ENCODE data around the gene TNFRSF1A. TPM values are rescaled to one million over a fixed set of nuclear protein-coding genes. Genes with fewer than 3 reads are reported as not detected.

TNFRSF1A gene
- total and polyA plus RNA-seq, 2 of the 13 experiments (the other 11 are each of a cell fraction or from before 2014, with no cell fraction given) = 41.5 to 61.2 TPM

GRCh38 chr12:6363330-6364043 is 21.6 kb upstream of the TNFRSF1A start (continued):
- no peak for TF ChIP-seq ZBTB44 (CRISPR knock-in tag; IDR thresholded peaks at IDR 0.05)
- no peak for TF ChIP-seq ZBTB20 (CRISPR knock-in tag; IDR thresholded peaks at IDR 0.05; ENCODE audit: borderline replicate concordance, low read depth)
- TF ChIP-seq ZNF619 (CRISPR knock-in tag; IDR thresholded peaks at IDR 0.05) = peak; percentile 67; the same call in 1 of the 2 replicates
- peak; percentile 51; the same call in 1 of the 2 replicates for TF ChIP-seq ZNF383 (CRISPR knock-in tag; IDR thresholded peaks at IDR 0.05; ENCODE audit: borderline replicate concordance)
- TF ChIP-seq ZMAT3 (CRISPR knock-in tag; conservative IDR thresholded peaks at IDR 0.05) = peak; percentile 52; the same call in 1 of the 2 replicates
- no peak for TF ChIP-seq ZNF878 (CRISPR knock-in tag; IDR thresholded peaks at IDR 0.05)
- no peak for TF ChIP-seq ATF1 (CRISPR knock-in tag; IDR thresholded peaks at IDR 0.05)
- 0 out of 2 replicates have a peak, but pooled peaks have one; percentile 28 for TF ChIP-seq KAT7 (CRISPR knock-in tag; IDR thresholded peaks at IDR 0.05; ENCODE audit: borderline replicate concordance)
- TF ChIP-seq ZNF34 (CRISPR knock-in tag; IDR thresholded peaks at IDR 0.05; ENCODE audit: borderline replicate concordance) = peak; percentile 78; the same call in 1 of the 2 replicates
- TF ChIP-seq ZBTB4 (CRISPR knock-in tag; IDR thresholded peaks at IDR 0.05; ENCODE audit: borderline replicate concordance) = peak; percentile 82; the same call in 1 of the 2 replicates
- TF ChIP-seq REL (CRISPR knock-in tag; conservative IDR thresholded peaks at IDR 0.05) = no peak
- peak; percentile 74; the same call in 1 of the 2 replicates for TF ChIP-seq ZBTB38 (CRISPR knock-in tag; IDR thresholded peaks at IDR 0.05)
- TF ChIP-seq SNAPC2 (CRISPR knock-in tag; IDR thresholded peaks at IDR 0.05) = no peak
- 0 out of 2 replicates have a peak, but pooled peaks have one; percentile 60 for TF ChIP-seq IRF1 (CRISPR knock-in tag; IDR thresholded peaks at IDR 0.05; ENCODE audit: low read depth)
- peak; percentile 59; the same call in 1 of the 2 replicates for TF ChIP-seq MYPOP (CRISPR knock-in tag; IDR thresholded peaks at IDR 0.05)
- peak; percentile 88 for TF ChIP-seq ZNF317 (CRISPR knock-in tag; IDR thresholded peaks at IDR 0.05)
- no peak for TF ChIP-seq PLRG1 (conservative IDR thresholded peaks at IDR 0.05)
- TF ChIP-seq DRAP1 (CRISPR knock-in tag; IDR thresholded peaks at IDR 0.05) = peak; percentile 34; the same call in 1 of the 2 replicates
- TF ChIP-seq ZNF180 (CRISPR knock-in tag; IDR thresholded peaks at IDR 0.05; ENCODE audit: borderline replicate concordance, low read depth) = no peak
- TF ChIP-seq ZMYM2 (CRISPR knock-in tag; IDR thresholded peaks at IDR 0.05) = no peak
- 0 out of 2 replicates have a peak, but pooled peaks have one; percentile 34 for TF ChIP-seq ZNF724P (CRISPR knock-in tag; IDR thresholded peaks at IDR 0.05; ENCODE audit: borderline replicate concordance)
- peak; percentile 71; the same call in 1 of the 2 replicates for TF ChIP-seq KDM2A (CRISPR knock-in tag; IDR thresholded peaks at IDR 0.05; ENCODE audit: borderline replicate concordance, low read depth)
